NCI-H2196 treated with DMSO at 0.1 percent for 48 hours (cell line): Measurements from ENCODE around the gene PRR5L.

ENCODE experiments used
- DNase-seq: peaks from one replicate; lab custom pipeline; 2025; ENCODE audit not compliant: unreplicated experiment; lab: John Stamatoyannopoulos, UW

Gene PRR5L

GRCh38 chr11:36375353-36376008 lies 79.4 kb downstream of the PRR5L start:
- DNase-seq: no peak

- no peak for DNase-seq
Observed at GRCh38 chr11:36376009-36376887, 80.2 kb downstream of the PRR5L start.

- DNase-seq: no peak
Observed at GRCh38 chr11:36376888-36377758, 81.0 kb downstream of the PRR5L start.

- no peak for DNase-seq
Observed at GRCh38 chr11:36377759-36378564, 81.9 kb downstream of the PRR5L start.

GRCh38 chr11:36379653-36380052 lies 83.6 kb downstream of the PRR5L start:
- no peak for DNase-seq

GRCh38 chr11:36380296-36381014 lies 84.4 kb downstream of the PRR5L start:
- no peak for DNase-seq

- no peak for DNase-seq
Observed at GRCh38 chr11:36381015-36381360, 84.9 kb downstream of the PRR5L start.

GRCh38 chr11:36383195-36383594 lies 87.1 kb downstream of the PRR5L start:
- no peak for DNase-seq

- no peak for DNase-seq
Observed at GRCh38 chr11:36385121-36385970, 89.3 kb downstream of the PRR5L start.

- DNase-seq: no peak
Observed at GRCh38 chr11:36386411-36386810, 90.3 kb downstream of the PRR5L start.

- no peak for DNase-seq
Observed at GRCh38 chr11:36388071-36388470, 92.0 kb downstream of the PRR5L start.

- no peak for DNase-seq
Observed at GRCh38 chr11:36388951-36389350, 92.9 kb downstream of the PRR5L start.

- no peak for DNase-seq
Observed at GRCh38 chr11:36389811-36390210, 93.7 kb downstream of the PRR5L start.

GRCh38 chr11:36390963-36391471 lies 94.9 kb downstream of the PRR5L start:
- no peak for DNase-seq

- no peak for DNase-seq
Observed at GRCh38 chr11:36392196-36392595, 96.1 kb downstream of the PRR5L start.

- no peak for DNase-seq
Observed at GRCh38 chr11:36394056-36394455, 98.0 kb downstream of the PRR5L start.

GRCh38 chr11:36394926-36395325 lies 98.8 kb downstream of the PRR5L start:
- no peak for DNase-seq

GRCh38 chr11:36395978-36396736 lies 100.1 kb downstream of the PRR5L start:
- DNase-seq: no peak
